ENCODE measurements around the gene PTPRK. TPM values are rescaled to one million over a fixed set of nuclear protein-coding genes. Genes with fewer than 3 reads are reported as not detected.
A peak's percentile ranks its signal among the peaks of the same experiment; 100 is the strongest.
"Not testable (repeated sequence)": the region's sequence is repeated elsewhere in the genome, so short reads cannot be mapped to it uniquely, and the experiment has no call there.

The PTPRK gene
- total RNA-seq, 1 experiment from 2014 or later = 46.5 TPM

- DNase-seq (ENCODE audit: low read depth) = no peak
These were observed 563.4 kb downstream of the PTPRK start for GRCh38 chr6:127956956-127957355.

- DNase-seq (ENCODE audit: low read depth) = peak; percentile 24
These were observed 564.0 kb downstream of the PTPRK start for GRCh38 chr6:127956260-127956888.

- no peak for DNase-seq (ENCODE audit: low read depth)
These were observed 566.3 kb downstream of the PTPRK start for GRCh38 chr6:127954082-127954481.

DNA sequence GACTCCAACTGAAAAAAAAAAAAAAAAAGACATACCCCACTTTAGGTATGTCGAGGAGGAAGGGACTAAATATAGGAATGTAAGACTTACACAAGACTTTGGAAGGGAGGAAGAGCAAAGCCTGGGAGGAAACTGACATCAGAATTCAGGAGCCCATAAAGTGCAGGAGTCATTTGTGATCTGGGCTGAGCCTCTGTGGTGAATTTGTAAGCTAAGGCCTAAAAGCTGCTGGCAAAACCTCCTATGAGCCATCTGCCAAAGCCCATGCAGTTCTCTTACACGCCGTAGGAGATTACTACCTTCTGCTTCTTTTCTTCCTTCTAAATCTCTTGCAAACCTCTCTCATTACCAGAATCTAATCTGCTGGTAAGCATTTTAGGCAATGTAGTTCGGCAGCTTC, 567.6 kb downstream of the PTPRK start:
- no peak for DNase-seq (ENCODE audit: low read depth)

- no peak for DNase-seq (ENCODE audit: low read depth)
These were observed 568.2 kb downstream of the PTPRK start for GRCh38 chr6:127952176-127952575.

DNA sequence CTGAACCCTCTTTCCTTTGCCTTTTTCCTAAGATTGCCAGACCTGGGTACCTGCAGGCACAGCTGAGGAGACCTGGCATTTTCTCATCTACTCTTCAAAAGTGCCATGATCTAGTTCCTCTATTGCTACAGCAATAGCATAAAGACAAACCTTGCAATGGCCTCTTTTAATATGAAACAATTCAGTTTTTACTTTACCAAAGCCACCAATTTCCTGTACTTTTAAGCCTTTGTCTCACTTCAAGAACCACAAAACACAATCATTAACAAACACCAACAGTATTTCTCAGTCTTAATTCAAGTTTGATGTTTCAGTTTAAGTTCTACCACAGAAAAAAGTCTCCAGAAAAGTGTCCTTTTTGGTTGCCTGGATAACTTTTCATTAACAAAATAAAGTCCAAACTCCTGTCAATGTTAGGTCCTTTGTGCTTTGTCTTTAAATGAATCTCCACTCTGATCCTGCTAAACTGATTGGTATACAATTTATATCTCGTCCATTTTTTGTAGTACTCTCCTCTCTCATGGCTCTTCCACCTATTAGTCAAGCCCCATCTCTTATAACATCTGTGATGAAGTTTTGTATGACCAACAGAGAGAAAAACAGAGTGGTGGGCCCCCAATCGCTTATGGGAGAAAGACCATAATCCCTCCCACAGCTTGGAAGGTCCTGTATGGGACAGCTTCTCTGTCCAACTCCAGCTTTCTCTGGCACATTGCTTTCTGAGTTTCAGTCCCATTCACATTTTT, 569.1 kb downstream of the PTPRK start:
- DNase-seq (ENCODE audit: low read depth) = no peak

DNA sequence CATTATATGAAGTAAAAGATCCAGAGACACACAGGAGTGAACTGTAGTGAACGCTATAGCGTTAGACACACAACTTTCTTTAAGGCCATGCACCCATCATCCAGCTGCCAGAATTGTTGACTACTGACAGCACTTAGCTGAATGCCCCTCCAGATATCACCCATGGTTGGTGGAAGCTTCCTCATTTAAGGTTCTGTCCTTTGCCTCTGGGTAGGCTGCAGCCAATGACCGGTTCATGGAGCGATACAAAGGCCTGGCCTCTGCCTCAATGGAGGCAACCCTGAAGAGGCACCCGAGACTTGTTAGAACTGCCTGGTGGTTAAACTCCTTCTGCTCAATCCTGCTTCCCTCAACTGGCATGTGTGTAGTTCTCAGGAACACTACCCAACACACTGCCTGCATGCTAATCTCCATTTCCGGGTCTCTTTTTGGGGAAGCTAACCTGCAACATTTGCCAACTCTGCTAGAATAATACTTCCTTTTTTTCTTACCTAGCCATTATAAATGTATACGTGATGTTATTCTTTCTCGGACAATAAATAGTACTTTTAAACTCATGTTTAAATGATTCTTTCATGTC, 569.7 kb downstream of the PTPRK start:
- DNase-seq (ENCODE audit: low read depth) = no peak

GRCh38 chr6:127949251-127949650, 571.1 kb downstream of the PTPRK start:
- DNase-seq (ENCODE audit: low read depth) = no peak

GRCh38 chr6:127946388-127946787, 574.0 kb downstream of the PTPRK start:
- no peak for DNase-seq (ENCODE audit: low read depth)

DNA sequence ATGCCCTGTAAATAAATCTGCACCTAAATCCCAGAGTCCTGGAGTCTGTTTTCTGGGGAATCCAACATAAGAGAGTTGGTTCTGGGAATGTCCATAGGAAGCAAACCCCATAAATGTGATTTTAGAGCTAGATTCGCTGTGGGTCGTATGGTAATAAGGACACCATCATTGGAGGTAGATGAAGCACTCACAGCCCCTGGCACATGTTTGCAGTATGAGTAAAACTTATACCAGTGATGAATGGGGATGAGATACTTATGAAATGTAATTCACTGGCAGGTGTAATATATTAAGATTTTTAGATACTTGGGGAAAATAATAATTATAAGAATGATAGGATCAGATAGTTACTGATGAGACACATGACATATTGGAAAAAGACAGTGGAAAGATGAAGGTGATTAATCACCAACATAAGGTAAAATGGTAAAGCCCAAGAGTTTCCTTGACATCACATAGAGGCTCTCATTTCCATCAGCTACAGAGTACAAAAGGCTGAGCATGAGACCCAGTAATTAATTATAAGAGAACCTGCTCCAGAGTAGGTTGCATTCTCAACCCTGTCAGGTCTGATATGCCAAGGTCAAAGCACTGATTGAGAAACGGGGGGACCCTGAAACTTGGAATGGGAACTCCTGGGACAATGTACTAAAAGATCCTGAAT, 574.8 kb downstream of the PTPRK start:
- DNase-seq (ENCODE audit: low read depth) = no peak

DNA sequence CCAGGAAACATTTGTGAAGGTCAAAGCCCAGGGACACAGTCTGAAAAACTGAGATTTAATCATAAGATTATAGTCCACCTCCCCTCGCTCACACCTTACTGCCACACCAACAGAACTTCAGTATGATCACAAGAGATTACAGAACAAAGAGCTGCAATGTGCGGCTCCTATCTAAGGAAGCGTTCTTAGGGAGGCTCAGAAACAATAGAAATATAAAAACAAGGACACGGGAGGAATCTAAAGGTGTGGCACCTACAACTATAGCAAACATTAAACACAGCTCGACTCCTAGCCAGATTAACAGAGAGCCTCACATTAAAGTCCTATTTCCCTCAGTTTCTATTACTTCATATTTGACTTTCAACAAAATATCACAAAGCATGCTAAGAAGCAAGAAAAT, 579.2 kb downstream of the PTPRK start:
- no peak for DNase-seq (ENCODE audit: low read depth)

GRCh38 chr6:127939442-127940066, 580.8 kb downstream of the PTPRK start:
- DNase-seq (ENCODE audit: low read depth) = no peak

GRCh38 chr6:127938701-127939100, 581.7 kb downstream of the PTPRK start:
- peak; percentile 45 for DNase-seq (ENCODE audit: low read depth)

DNA sequence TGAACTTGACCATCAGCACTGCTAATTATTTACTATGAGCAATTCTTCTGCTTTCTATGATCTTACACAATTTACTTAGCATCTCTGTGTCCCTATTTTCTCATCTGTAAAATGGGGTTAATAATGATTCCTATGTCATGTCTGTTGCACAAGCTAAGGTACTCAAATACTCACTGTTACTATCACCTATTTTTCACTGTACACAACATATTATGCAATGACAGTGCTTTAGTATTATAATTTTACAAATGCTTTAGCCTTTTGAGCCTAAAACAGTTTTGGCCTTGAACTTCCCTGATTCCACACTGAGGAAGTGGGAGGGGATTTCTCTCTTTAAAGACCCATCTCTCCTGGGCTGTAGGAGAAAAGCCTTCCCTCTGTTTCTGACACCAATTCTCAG, 582.7 kb downstream of the PTPRK start:
- DNase-seq (ENCODE audit: low read depth) = no peak

DNA sequence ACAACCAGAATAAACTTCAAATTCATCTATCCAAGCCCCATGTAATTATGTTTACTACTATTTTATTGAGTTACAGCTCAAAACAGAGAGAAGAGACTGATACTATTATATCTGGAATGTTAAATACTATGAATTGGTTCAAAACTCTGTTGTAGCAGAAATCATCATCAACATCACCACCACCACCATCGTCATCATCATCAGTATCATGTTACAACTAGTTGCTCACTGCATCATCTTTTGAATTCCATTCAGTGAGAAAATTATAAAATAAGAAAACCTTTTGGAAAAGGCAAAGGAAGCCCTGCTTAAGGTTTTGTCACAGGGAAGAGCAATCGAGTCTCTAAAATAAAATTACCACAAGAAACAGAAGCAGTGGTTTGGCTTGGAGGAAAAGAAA, 583.3 kb downstream of the PTPRK start:
- no peak for DNase-seq (ENCODE audit: low read depth)

GRCh38 chr6:127934956-127935355, 585.4 kb downstream of the PTPRK start:
- DNase-seq (ENCODE audit: low read depth) = no peak

DNA sequence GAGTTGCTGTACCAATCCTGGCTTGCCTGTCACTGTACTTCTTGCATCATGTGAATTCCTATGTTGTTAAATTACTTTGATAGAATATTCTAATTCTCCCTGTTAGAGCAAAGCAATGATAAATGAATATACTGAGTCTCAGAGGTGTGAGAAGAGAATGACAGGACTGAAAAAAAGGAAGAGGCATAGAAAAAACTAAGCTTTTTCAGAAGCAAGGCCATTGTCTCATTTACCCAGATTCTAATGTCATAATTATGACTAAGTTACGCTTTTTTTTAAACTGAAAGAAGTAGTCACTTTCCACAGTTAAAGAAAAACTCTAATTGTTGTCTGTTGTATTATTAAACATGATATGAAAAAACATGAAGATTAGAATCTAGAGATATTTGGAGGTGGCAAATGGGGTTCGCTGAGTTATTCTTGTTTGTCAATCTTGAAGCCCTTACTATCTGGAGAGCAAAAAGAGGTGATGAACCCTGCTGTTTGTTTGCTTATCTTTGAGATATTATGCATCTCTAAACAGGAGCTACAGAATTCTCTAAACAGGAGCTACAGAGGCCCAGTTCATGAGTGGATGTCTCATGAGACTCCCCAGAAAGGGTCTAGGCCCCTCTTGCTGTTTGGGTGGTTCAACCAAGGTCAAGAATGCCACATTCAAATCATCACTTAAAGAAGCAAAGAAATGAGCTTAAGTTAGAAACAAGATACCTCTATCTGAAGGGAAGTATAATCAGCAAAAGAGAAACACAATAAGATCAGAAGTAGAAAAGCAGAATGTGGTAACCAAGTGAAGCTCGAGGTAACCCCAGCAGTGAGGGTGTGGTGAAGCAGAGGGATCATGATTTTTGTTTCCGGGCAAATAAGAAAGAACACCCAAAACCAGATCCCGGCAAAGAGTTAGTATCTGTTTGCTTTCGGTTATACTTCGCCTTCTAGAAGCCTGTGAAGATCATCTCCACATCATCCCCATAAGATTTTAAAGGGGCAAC, 586.3 kb downstream of the PTPRK start:
- DNase-seq (ENCODE audit: low read depth) = no peak

GRCh38 chr6:127933137-127933536, 587.3 kb downstream of the PTPRK start:
- DNase-seq (ENCODE audit: low read depth) = no peak

- no peak for DNase-seq (ENCODE audit: low read depth)
These were observed 587.7 kb downstream of the PTPRK start for GRCh38 chr6:127932708-127933107.

GRCh38 chr6:127926441-127926840, 594.0 kb downstream of the PTPRK start:
- DNase-seq (ENCODE audit: low read depth) = not testable (repeated sequence)

GRCh38 chr6:127924440-127924839, 596.0 kb downstream of the PTPRK start:
- peak; percentile 28 for DNase-seq (ENCODE audit: low read depth)
